Measurements from ENCODE around the gene CAPZA2. TPM values are rescaled to one million over a fixed set of nuclear protein-coding genes. Genes with fewer than 3 reads are reported as not detected.
"Not testable (repeated sequence)": the region's sequence is repeated elsewhere in the genome, so short reads cannot be mapped to it uniquely, and the experiment has no call there.

Gene CAPZA2
- total RNA-seq, 1 donor from 2014 or later: 142 TPM

- TF ChIP-seq, protein P1, sequence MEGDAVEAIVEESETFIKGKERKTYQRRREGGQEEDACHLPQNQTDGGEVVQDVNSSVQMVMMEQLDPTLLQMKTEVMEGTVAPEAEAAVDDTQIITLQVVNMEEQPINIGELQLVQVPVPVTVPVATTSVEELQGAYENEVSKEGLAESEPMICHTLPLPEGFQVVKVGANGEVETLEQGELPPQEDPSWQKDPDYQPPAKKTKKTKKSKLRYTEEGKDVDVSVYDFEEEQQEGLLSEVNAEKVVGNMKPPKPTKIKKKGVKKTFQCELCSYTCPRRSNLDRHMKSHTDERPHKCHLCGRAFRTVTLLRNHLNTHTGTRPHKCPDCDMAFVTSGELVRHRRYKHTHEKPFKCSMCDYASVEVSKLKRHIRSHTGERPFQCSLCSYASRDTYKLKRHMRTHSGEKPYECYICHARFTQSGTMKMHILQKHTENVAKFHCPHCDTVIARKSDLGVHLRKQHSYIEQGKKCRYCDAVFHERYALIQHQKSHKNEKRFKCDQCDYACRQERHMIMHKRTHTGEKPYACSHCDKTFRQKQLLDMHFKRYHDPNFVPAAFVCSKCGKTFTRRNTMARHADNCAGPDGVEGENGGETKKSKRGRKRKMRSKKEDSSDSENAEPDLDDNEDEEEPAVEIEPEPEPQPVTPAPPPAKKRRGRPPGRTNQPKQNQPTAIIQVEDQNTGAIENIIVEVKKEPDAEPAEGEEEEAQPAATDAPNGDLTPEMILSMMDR (IDR thresholded peaks at IDR 0.05; ENCODE audit: partially characterized antibody, unreplicated experiment): no peak
- DNase-seq: no peak
- no peak overlapping the region for H3K4me3 Mint-ChIP-seq (ENCODE audit: unreplicated experiment)
- peaks cover 27% of the 10 kb centered on the region for H3K4me1 Mint-ChIP-seq (ENCODE audit: low read depth, unreplicated experiment)
- H3K27ac Mint-ChIP-seq (ENCODE audit: unreplicated experiment): no peak overlapping the region
- H3K9me3 Mint-ChIP-seq (ENCODE audit: unreplicated experiment): no peaks in the 10 kb centered on the region
- H3K36me3 Mint-ChIP-seq (ENCODE audit: unreplicated experiment): no peaks in the 10 kb centered on the region
- H3K27me3 Mint-ChIP-seq (ENCODE audit: unreplicated experiment): no peaks in the 10 kb centered on the region
These were observed 107.0 kb downstream of the CAPZA2 start for GRCh38 chr7:116969371-116969902.

- Mint-ChIP-seq H3K4me1 (ENCODE audit: low read depth, unreplicated experiment) (peaks cover 27% of the 10 kb centered on the region), H3K4me3 (ENCODE audit: unreplicated experiment) (no peak overlapping the region), H3K9me3 (ENCODE audit: unreplicated experiment) (peaks cover 2% of the 10 kb centered on the region), H3K27me3 (ENCODE audit: unreplicated experiment) (no peaks in the 10 kb centered on the region), H3K27ac (ENCODE audit: unreplicated experiment) (no peak overlapping the region), H3K36me3 (ENCODE audit: unreplicated experiment) (no peaks in the 10 kb centered on the region)
- TF ChIP-seq, protein P1 (IDR thresholded peaks at IDR 0.05; ENCODE audit: partially characterized antibody, unreplicated experiment): no peak
- DNase-seq: no peak
These were observed 108.0 kb downstream of the CAPZA2 start for GRCh38 chr7:116970238-116970910.

DNA sequence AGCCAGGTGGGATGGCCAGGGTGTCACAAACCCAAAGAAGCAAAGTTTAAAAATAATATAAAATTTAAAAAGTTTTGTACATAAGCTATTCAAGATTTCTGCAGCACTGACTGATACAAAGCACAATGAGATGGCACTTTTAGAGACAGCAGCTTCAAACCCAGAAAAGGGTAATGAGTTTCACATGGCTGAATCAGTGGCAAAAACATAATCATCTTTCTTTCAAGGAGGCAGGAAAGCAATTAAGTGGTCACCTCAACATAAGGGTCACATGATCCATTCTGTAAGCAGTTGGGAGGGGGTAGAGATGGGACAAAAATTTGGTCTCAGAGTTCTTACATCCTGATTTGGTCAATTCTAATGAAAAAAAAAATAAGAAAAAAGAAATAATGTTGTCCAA lies 108.8 kb downstream of the CAPZA2 start:
- H3K4me3 Mint-ChIP-seq (ENCODE audit: unreplicated experiment); H3K27ac Mint-ChIP-seq (ENCODE audit: unreplicated experiment); H3K9me3 Mint-ChIP-seq (ENCODE audit: unreplicated experiment); H3K27me3 Mint-ChIP-seq (ENCODE audit: unreplicated experiment); DNase-seq; H3K36me3 Mint-ChIP-seq (ENCODE audit: unreplicated experiment): not testable (repeated sequence)
- H3K4me1 Mint-ChIP-seq (ENCODE audit: low read depth, unreplicated experiment): peaks cover 27% of the 10 kb centered on the region

Other genes starting within 250 kb of the CAPZA2 start
- gene MET, start 190.4 kb upstream of the CAPZA2 start, total RNA-seq (ENCODE audit: unreplicated experiment): 0.56 TPM
- gene ST7, start 90.9 kb downstream of the CAPZA2 start, total RNA-seq (ENCODE audit: unreplicated experiment): 107 TPM